ENCODE data around the gene COL5A1. TPM values are rescaled to one million over a fixed set of nuclear protein-coding genes. Genes with fewer than 3 reads are reported as not detected.

COL5A1 gene
- total RNA-seq (2022; extraction: Qiagen RNA extraction): 34.0 to 65.4 TPM (median 53.9 TPM) in 5 replicates

GRCh38 chr9:134641173-134641989, at the start of gene COL5A1:
Gene COL5A1, plus strand, starts transcription at chr9:134641803. Its CDS starts 385 bp downstream, at chr9:134642188.

GRCh38 chr9:134880484-134881312, 239.1 kb downstream of the COL5A1 start, which contains the start of gene FCN2:
Gene FCN2, plus strand, starts transcription at chr9:134880810. Its CDS starts 12 bp downstream, at chr9:134880822.

Other genes starting within 250 kb of the COL5A1 start
- gene FCN2, start 239.0 kb downstream of the COL5A1 start, total RNA-seq (2022; extraction: Qiagen RNA extraction): not detected in 5 replicates